Erythroblast (primary cell): ENCODE results near the gene RASGRP3.

Experiments used
- GATA1 ChIP-seq: IDR thresholded peaks from 2 replicates; pipeline ENCODE4 v1.6.1; 2011; ENCODE audit warnings: low read depth, mild to moderate bottlenecking, control low read depth, low read length, moderate library complexity
- POLR2A ChIP-seq: IDR thresholded peaks from 2 replicates; pipeline ENCODE4 v1.6.1; 2011; ENCODE audit warnings: mild to moderate bottlenecking, low read length

- TF ChIP-seq POLR2A (no peak), GATA1 (no peak)
Measured at GRCh38 chr2:33606622-33607021, 130.2 kb downstream of the RASGRP3 start.
